Measurements from ENCODE around the gene CBLB.

Gene CBLB

DNA sequence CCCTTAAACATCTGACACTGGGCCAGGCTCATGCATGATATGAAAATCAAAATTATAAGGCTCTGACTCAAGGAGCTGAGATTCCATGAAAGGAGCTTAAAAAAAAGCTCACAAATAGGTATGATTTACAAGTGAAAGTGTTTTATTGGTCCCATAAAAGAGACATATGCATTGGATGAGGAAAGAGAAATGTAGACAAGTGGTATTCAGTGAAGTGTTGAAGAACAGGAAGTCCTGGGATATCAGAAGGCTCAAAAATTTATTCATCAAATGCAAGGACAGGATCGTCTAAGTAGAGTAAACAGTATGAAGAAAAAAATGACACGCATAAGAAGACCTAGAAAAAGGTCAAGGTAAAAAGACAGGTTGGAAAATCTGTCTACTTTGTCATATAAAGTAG is 188.9 kb downstream of the CBLB start:
- TF ChIP-seq, protein P1, sequence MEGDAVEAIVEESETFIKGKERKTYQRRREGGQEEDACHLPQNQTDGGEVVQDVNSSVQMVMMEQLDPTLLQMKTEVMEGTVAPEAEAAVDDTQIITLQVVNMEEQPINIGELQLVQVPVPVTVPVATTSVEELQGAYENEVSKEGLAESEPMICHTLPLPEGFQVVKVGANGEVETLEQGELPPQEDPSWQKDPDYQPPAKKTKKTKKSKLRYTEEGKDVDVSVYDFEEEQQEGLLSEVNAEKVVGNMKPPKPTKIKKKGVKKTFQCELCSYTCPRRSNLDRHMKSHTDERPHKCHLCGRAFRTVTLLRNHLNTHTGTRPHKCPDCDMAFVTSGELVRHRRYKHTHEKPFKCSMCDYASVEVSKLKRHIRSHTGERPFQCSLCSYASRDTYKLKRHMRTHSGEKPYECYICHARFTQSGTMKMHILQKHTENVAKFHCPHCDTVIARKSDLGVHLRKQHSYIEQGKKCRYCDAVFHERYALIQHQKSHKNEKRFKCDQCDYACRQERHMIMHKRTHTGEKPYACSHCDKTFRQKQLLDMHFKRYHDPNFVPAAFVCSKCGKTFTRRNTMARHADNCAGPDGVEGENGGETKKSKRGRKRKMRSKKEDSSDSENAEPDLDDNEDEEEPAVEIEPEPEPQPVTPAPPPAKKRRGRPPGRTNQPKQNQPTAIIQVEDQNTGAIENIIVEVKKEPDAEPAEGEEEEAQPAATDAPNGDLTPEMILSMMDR (IDR thresholded peaks at IDR 0.05; ENCODE audit: poor library complexity, severe bottlenecking), result no peak
- Histone ChIP-seq H3K27ac (ENCODE audit: poor library complexity, severe bottlenecking) (no peak overlapping the region), H3K27me3 (ENCODE audit: insufficient read depth, poor library complexity, severe bottlenecking) (no peaks in the 10 kb centered on the region), H3K4me3 (ENCODE audit: severe bottlenecking) (no peak overlapping the region), H3K4me1 (ENCODE audit: insufficient read depth, poor library complexity, severe bottlenecking) (no peaks in the 10 kb centered on the region), H3K9me3 (ENCODE audit: severe bottlenecking) (no peaks in the 10 kb centered on the region), H3K36me3 (ENCODE audit: low read depth) (peaks cover 10% of the 10 kb centered on the region)
- no peak for ATAC-seq (ENCODE audit: low read depth)
- no peak for DNase-seq (ENCODE audit: low spot score)

DNA sequence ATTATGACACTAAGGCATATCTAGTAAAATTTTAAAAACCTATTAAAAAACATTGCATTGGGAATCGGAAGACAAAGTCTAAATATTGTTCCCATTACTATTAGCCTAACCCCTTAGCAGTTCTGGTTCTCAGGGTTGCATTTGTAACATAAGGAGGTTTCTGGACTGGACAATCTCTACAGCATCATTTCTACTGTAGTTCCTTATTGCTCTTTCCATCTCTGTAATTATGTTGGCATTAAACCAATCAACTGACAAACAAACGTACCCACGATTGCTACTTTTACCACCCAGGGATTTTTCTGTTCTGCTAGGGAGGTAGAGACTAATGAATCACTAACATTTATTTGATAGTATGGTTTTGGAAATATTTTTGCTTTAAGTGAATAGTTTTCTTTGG is 190.8 kb downstream of the CBLB start:
- H3K27ac ChIP-seq (ENCODE audit: poor library complexity, severe bottlenecking), result no peak overlapping the region
- H3K9me3 ChIP-seq (ENCODE audit: severe bottlenecking), result no peaks in the 10 kb centered on the region
- no peak overlapping the region for H3K4me3 ChIP-seq (ENCODE audit: severe bottlenecking)
- no peak for DNase-seq (ENCODE audit: low spot score)
- no peaks in the 10 kb centered on the region for H3K27me3 ChIP-seq (ENCODE audit: insufficient read depth, poor library complexity, severe bottlenecking)
- H3K4me1 ChIP-seq (ENCODE audit: insufficient read depth, poor library complexity, severe bottlenecking), result no peaks in the 10 kb centered on the region
- ATAC-seq (ENCODE audit: low read depth), result no peak
- TF ChIP-seq, protein P1 (IDR thresholded peaks at IDR 0.05; ENCODE audit: poor library complexity, severe bottlenecking), result no peak
- H3K36me3 ChIP-seq (ENCODE audit: low read depth), result peaks cover 13% of the 10 kb centered on the region; the same call in 1 of the 2 replicates

GRCh38 chr3:105676621-105677300 is 192.1 kb downstream of the CBLB start:
- Histone ChIP-seq H3K9me3 (ENCODE audit: severe bottlenecking) (no peaks in the 10 kb centered on the region), H3K4me1 (ENCODE audit: insufficient read depth, poor library complexity, severe bottlenecking) (no peaks in the 10 kb centered on the region), H3K27ac (ENCODE audit: poor library complexity, severe bottlenecking) (no peak overlapping the region), H3K36me3 (ENCODE audit: low read depth) (peaks cover 13% of the 10 kb centered on the region; the same call in 1 of the 2 replicates), H3K4me3 (ENCODE audit: severe bottlenecking) (no peak overlapping the region), H3K27me3 (ENCODE audit: insufficient read depth, poor library complexity, severe bottlenecking) (no peaks in the 10 kb centered on the region)
- ATAC-seq (ENCODE audit: low read depth) (no peak), DNase-seq (ENCODE audit: low spot score) (no peak)
- TF ChIP-seq, protein P1 (IDR thresholded peaks at IDR 0.05; ENCODE audit: poor library complexity, severe bottlenecking), result no peak

DNA sequence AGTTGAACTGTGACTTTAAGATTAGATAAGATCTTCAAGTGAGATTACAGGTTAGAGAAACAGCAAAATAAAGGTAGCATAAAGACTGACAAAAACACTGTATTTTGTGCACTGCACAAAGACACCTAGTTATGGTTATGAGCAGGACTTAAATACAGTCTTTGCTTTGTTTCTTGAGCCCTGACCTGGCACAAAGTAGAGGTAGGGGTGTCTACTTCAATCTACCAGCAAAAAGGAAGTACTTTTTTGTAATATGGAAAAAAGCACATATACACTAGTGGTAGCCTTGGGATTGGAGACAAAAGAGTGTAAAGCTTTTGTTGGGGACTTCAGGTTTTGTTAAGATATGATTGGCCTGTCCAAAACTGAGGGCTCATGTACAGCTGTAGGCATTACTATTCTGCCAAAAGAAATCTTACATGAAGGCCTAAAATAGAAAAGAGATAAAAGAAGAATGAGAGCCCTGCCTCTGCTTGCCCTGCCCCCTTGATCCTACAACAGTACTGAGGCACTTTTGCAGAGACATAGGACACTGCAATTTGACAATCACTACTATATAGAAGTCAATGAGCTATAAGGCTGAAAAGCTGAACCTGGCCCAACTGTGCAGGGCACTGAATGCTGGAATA is 194.3 kb downstream of the CBLB start:
- Histone ChIP-seq H3K4me1 (ENCODE audit: insufficient read depth, poor library complexity, severe bottlenecking) (no peaks in the 10 kb centered on the region), H3K36me3 (ENCODE audit: low read depth) (peaks cover 6% of the 10 kb centered on the region), H3K27ac (ENCODE audit: poor library complexity, severe bottlenecking) (no peak overlapping the region), H3K27me3 (ENCODE audit: insufficient read depth, poor library complexity, severe bottlenecking) (no peaks in the 10 kb centered on the region), H3K9me3 (ENCODE audit: severe bottlenecking) (no peaks in the 10 kb centered on the region), H3K4me3 (ENCODE audit: severe bottlenecking) (no peak overlapping the region)
- TF ChIP-seq, protein P1 (IDR thresholded peaks at IDR 0.05; ENCODE audit: poor library complexity, severe bottlenecking), result no peak
- no peak for DNase-seq (ENCODE audit: low spot score)
- ATAC-seq (ENCODE audit: low read depth), result no peak

DNA sequence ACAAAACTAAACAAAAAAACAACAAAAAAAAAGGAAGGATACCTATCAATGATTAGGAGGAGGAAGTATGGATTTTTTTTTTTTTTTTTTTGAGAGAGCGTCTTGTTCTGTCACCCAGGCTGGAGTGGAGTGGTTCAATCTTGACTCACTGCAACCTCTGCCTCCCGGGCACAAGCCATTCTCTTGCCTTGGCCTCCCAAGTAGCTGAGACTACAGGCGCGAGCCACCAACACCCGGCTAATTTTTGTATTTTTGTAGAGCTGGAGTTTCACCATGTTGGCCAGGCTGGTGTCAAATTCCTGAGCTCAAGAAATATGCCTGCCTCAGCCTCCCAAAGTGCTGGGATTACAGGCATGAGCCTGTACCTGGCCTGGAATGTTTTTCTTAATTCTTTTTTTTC is 195.8 kb downstream of the CBLB start:
- Histone ChIP-seq H3K4me1 (ENCODE audit: insufficient read depth, poor library complexity, severe bottlenecking) (no peaks in the 10 kb centered on the region), H3K36me3 (ENCODE audit: low read depth) (peaks cover 10% of the 10 kb centered on the region), H3K27ac (ENCODE audit: poor library complexity, severe bottlenecking) (no peak overlapping the region), H3K27me3 (ENCODE audit: insufficient read depth, poor library complexity, severe bottlenecking) (no peaks in the 10 kb centered on the region), H3K4me3 (ENCODE audit: severe bottlenecking) (no peak overlapping the region), H3K9me3 (ENCODE audit: severe bottlenecking) (no peaks in the 10 kb centered on the region)
- TF ChIP-seq, protein P1 (IDR thresholded peaks at IDR 0.05; ENCODE audit: poor library complexity, severe bottlenecking), result no peak
- ATAC-seq (ENCODE audit: low read depth) (no peak), DNase-seq (ENCODE audit: low spot score) (no peak)

All from RWPE2 (cell line).